Neural cell (in vitro differentiated cells): Measurements from ENCODE around the gene OTOA. TPM values are rescaled to one million over a fixed set of nuclear protein-coding genes. Genes with fewer than 3 reads are reported as not detected.
"Not testable (repeated sequence)": the region's sequence is repeated elsewhere in the genome, so short reads cannot be mapped to it uniquely, and the experiment has no call there.

Source experiments
- H2AFZ ChIP-seq: fragments of 200-600, 300-800 bp; sonication (generic), shearing (Covaris generic); 2 replicates; pipeline ENCODE4 v1.6.0; 2014; ENCODE audit warnings: low read depth, mild to moderate bottlenecking, antibody characterized with exemption, low read length, moderate library complexity
- H3F3A ChIP-seq: fragments of 200-600 bp; shearing (Covaris generic); 2 replicates; pipeline ENCODE4 v1.6.1; 2016; ENCODE audit warnings: mild to moderate bottlenecking, moderate library complexity, mixed read lengths, antibody characterized with exemption, low read length; ENCODE audit not compliant: insufficient read depth, poor library complexity, severe bottlenecking
- H3K27ac ChIP-seq: fragments of 200-600, 300-800 bp; sonication (generic), shearing (Covaris generic); 2 replicates; pipeline ENCODE4 v1.5.1; 2014; ENCODE audit warnings: mild to moderate bottlenecking, low read length, moderate library complexity
- H3K27me3 ChIP-seq: fragments of 300-800, 200-600 bp; sonication (generic), shearing (Covaris generic); 2 replicates; pipeline ENCODE4 v1.6.0; 2014; ENCODE audit warnings: mild to moderate bottlenecking, low read depth, low read length, moderate library complexity; ENCODE audit not compliant: insufficient read depth
- H3K36me3 ChIP-seq: fragments of 300-800, 200-600 bp; sonication (generic), shearing (Covaris generic); 2 replicates; pipeline ENCODE4 v1.5.1; 2014; ENCODE audit warnings: mild to moderate bottlenecking, antibody characterized with exemption, low read length, moderate library complexity; ENCODE audit not compliant: insufficient read depth
- H3K4me2 ChIP-seq: fragments of 300-800, 200-600 bp; sonication (generic), shearing (Covaris generic); 2 replicates; pipeline ENCODE4 v1.6.0; 2014; ENCODE audit warnings: mild to moderate bottlenecking, low read length
- H3K4me3 ChIP-seq: fragments of 300-800, 200-600 bp; sonication (generic), shearing (Covaris generic); 2 replicates; pipeline ENCODE4 v1.5.1; 2014; ENCODE audit warnings: mild to moderate bottlenecking, low read length, moderate library complexity
- H3K79me2 ChIP-seq: fragments of 200-600 bp; shearing (Covaris generic); replicated peaks from 2 replicates; pipeline ENCODE4 v1.6.0; 2014; ENCODE audit warnings: mild to moderate bottlenecking, low read length, moderate library complexity; ENCODE audit not compliant: insufficient read depth
- H3K9ac ChIP-seq: fragments of 300-800, 200-600 bp; sonication (generic), shearing (Covaris generic); 2 replicates; pipeline ENCODE4 v1.6.1; 2016; ENCODE audit warnings: mild to moderate bottlenecking, low read length, mixed read lengths
- H3K9me2 ChIP-seq: fragments of 200-600 bp; shearing (Covaris generic); 2 replicates; pipeline ENCODE4 v1.6.1; 2016; ENCODE audit warnings: mild to moderate bottlenecking, low read length, mixed read lengths; ENCODE audit not compliant: insufficient read depth
- H3K9me3 ChIP-seq: fragments of 200-600, 300-800 bp; sonication (generic), shearing (Covaris generic); 2 replicates; pipeline ENCODE4 v1.6.1; 2016; ENCODE audit warnings: mild to moderate bottlenecking, mixed run types, low read length, moderate library complexity, mixed read lengths
- H4K20me1 ChIP-seq: fragments of 200-600 bp; shearing (Covaris generic); 2 replicates; pipeline ENCODE4 v1.6.1; 2016; ENCODE audit warnings: mild to moderate bottlenecking, mixed run types; ENCODE audit not compliant: insufficient read depth
- EP300 ChIP-seq: fragments of 450-650 bp; conservative IDR thresholded peaks from 2 replicates; pipeline ENCODE4 v1.6.1; 2014; ENCODE audit warnings: antibody characterized with exemption, mild to moderate bottlenecking, moderate library complexity; ENCODE audit not compliant: poor library complexity, severe bottlenecking
- EZH2 ChIP-seq: fragments of 200-600, 300-800 bp; shearing (Covaris generic), sonication (generic); IDR thresholded peaks from 2 replicates; pipeline ENCODE4 v1.6.1; 2014; ENCODE audit warnings: antibody characterized with exemption, low read length, borderline replicate concordance, mild to moderate bottlenecking; ENCODE audit not compliant: insufficient read depth, poor library complexity, severe bottlenecking
- MXI1 ChIP-seq: fragments of 450-650 bp; conservative IDR thresholded peaks from 2 replicates; pipeline ENCODE4 v1.6.1; 2014; ENCODE audit warnings: antibody characterized with exemption, mild to moderate bottlenecking; ENCODE audit not compliant: poor library complexity, severe bottlenecking
- POLR2AphosphoS5 ChIP-seq: IDR thresholded peaks from 2 replicates; pipeline ENCODE4 v1.6.1; 2012
- RAD21 ChIP-seq: fragments of 450-650 bp; conservative IDR thresholded peaks from 2 replicates; pipeline ENCODE4 v1.6.1; 2014; ENCODE audit warnings: antibody characterized with exemption, mild to moderate bottlenecking, moderate library complexity
- REST ChIP-seq: IDR thresholded peaks from 2 replicates; pipeline ENCODE4 v1.6.1; 2012; ENCODE audit warnings: borderline replicate concordance
- SMC3 ChIP-seq: fragments of 450-650 bp; conservative IDR thresholded peaks from 2 replicates; pipeline ENCODE4 v1.6.1; 2014; ENCODE audit warnings: antibody characterized with exemption, mild to moderate bottlenecking, moderate library complexity; ENCODE audit not compliant: poor library complexity
- TAF1 ChIP-seq: IDR thresholded peaks from 2 replicates; pipeline ENCODE4 v1.6.1; 2012; ENCODE audit warnings: low read depth
- polyA plus RNA-seq: library from polyadenylated mRNA; depleted of rRNA; stranded (reverse); fragments of >200 nt; gene quantifications from 2 replicates; pipeline ENCODE4 v1.2.3, GENCODE V29; 2014
- TF ChIP-seq, protein P1 (sequence below): fragments of 450-650 bp; IDR thresholded peaks from 2 replicates; pipeline ENCODE4 v1.5.1; 2014; ENCODE audit warnings: antibody characterized with exemption, mild to moderate bottlenecking, moderate library complexity; ENCODE audit not compliant: poor library complexity, severe bottlenecking

Gene OTOA
- polyA plus RNA-seq, 1 donor from 2014 or later = 0.12 TPM

- H4K20me1 ChIP-seq = no peaks in the 10 kb centered on the region
- H3K27ac ChIP-seq = no peak overlapping the region
- no peak overlapping the region for H3K9ac ChIP-seq
- H3K4me3 ChIP-seq = no peak overlapping the region
- H3K36me3 ChIP-seq = no peaks in the 10 kb centered on the region
- no peaks in the 10 kb centered on the region for H3K79me2 ChIP-seq
- H3K4me2 ChIP-seq = no peak overlapping the region
- no peaks in the 10 kb centered on the region for H3F3A ChIP-seq
- H3K9me2 ChIP-seq = no peaks in the 10 kb centered on the region
- H3K27me3 ChIP-seq = no peaks in the 10 kb centered on the region
- no peak overlapping the region for H2AFZ ChIP-seq
- no peak for TF ChIP-seq RAD21
- TF ChIP-seq REST = no peak
- no peak for TF ChIP-seq EP300
- TF ChIP-seq, protein P1, sequence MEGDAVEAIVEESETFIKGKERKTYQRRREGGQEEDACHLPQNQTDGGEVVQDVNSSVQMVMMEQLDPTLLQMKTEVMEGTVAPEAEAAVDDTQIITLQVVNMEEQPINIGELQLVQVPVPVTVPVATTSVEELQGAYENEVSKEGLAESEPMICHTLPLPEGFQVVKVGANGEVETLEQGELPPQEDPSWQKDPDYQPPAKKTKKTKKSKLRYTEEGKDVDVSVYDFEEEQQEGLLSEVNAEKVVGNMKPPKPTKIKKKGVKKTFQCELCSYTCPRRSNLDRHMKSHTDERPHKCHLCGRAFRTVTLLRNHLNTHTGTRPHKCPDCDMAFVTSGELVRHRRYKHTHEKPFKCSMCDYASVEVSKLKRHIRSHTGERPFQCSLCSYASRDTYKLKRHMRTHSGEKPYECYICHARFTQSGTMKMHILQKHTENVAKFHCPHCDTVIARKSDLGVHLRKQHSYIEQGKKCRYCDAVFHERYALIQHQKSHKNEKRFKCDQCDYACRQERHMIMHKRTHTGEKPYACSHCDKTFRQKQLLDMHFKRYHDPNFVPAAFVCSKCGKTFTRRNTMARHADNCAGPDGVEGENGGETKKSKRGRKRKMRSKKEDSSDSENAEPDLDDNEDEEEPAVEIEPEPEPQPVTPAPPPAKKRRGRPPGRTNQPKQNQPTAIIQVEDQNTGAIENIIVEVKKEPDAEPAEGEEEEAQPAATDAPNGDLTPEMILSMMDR = no peak
- TF ChIP-seq EZH2 = no peak
- TF ChIP-seq SMC3 = no peak
- TF ChIP-seq POLR2AphosphoS5 = no peak
- TF ChIP-seq MXI1 = no peak
- no peak for TF ChIP-seq TAF1
- no peaks in the 10 kb centered on the region for H3K9me3 ChIP-seq
Measured at GRCh38 chr16:21634216-21634615, 29.6 kb upstream of the OTOA start.

GRCh38 chr16:21635694-21636093, 28.1 kb upstream of the OTOA start:
- not testable (repeated sequence) for H2AFZ ChIP-seq, H3K36me3 ChIP-seq, H3K4me3 ChIP-seq, H3K9me3 ChIP-seq, H3K4me2 ChIP-seq, H4K20me1 ChIP-seq, H3K27ac ChIP-seq, H3F3A ChIP-seq, H3K27me3 ChIP-seq, H3K9me2 ChIP-seq, H3K79me2 ChIP-seq, H3K9ac ChIP-seq
